Activated CD4-positive, alpha-beta T cell treated with anti-CD3 and anti-CD28 coated beads, Interleukin-2, amount 50 U/mL, for 1 hour (primary cell): Measurements from ENCODE around the gene CD22.
A peak's percentile ranks its signal among the peaks of the same experiment; 100 is the strongest.
"Not testable (repeated sequence)": the region's sequence is repeated elsewhere in the genome, so short reads cannot be mapped to it uniquely, and the experiment has no call there.

Source experiments
- DNase-seq: peaks from one replicate; pipeline ENCODE4 v3.0.0-alpha.2; 2020

CD22 gene

DNA sequence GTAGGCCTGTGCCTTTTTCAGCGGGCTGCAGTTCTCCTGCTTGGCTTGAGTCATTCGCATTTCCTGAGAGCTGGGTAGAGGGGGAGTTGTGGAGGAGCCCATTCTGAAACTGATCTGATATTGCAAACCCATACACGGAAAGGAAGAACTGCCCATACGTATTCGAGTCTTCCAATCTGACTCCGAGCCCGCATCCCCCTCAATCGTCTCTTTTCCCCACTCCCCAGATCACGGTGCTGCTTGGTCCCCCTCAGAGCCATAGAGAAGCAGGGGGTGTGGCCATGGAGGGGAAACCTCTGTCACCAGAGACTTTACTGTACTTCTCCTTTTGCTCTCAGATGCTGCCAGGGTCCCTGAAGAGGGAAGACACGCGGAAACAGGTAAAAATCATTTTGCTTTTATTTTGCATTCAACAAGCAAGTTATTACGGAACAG, at the start of gene CD22:
Gene CD22, plus strand, starts transcription at position 337 of the 435 bp plus-strand sequence. CDS start 2,854 bp downstream, outside the sequence.
- DNase-seq: no peak

DNA sequence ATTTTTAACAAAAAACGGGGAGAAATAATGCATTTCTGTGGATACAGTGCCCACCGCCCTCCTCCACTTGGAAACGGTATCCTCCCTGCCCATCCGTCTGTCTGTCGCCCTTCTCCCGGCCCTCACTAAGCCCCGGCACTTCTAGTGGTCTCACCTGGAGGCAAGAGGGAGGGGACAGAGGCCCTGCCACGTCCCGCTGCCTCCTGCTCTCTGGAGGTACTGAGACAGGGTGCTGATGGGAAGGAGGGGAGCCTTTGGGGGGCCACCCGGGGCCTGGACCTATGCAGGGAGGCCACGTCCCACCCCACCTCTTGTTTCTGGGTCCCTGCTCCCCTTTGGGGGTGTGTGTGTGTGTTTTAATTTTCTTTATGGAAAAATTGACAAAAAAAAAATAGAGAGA, 49.6 kb upstream of the CD22 start:
- DNase-seq: no peak

DNA sequence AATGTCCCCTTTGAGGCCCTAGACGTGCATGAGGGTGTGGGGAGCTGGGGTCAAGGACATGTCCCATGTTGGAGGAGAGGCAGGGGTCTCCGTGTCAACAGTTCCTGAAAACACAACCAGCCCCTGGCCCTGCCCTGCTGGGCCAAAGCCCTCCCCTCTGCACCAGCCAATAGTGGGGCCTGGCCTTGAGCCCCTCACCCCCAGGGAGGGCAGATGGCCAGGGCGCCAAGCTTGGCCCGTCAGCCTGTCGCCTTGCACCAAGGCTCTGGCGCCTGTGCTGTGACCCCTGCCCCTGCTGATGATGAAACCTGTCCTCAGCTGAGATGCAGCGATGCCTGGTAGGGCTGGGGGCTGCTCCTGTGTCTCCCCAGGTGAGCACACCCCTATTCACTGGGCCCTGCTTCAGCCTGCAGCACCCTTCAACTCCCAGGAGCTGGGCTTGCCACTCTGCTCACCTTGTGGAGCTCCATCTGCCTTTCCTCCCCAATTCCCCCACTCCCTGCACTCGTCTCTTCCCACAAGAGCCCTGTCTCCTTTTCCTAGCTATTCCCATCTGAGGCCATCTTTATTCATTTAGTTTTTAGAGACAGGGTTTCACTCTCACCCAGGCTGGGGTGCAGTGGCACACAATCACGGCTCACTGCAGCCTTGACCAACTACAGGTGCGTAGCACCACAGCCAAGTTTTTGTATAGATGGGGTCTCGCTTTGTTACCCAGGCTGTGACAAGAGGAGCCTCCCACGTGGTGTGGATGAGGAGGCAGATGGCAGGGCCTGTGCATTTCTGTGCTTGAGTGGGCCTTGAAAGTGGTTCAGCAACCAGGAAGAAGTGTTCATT, 48.8 kb upstream of the CD22 start:
- DNase-seq: no peak

DNA sequence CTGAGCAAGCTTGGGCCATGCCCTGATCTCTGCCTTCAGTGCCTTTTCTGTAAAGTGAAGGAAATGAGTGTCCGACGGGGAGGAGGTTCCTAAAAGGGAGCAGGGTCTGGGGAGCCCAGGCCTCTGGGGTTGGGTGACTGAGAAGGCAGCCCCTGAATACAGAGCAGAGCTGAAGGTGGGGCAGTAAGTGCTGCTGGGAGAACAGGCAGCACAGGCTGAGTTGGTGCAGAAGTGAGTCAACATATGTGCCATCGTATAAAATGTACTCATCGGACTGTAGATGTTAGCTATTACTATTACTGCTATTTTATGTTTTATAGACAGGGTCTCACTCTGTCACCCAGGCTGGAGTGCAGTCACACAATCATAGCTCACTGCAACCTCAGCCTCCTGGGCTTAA, 47.7 kb upstream of the CD22 start:
- no peak for DNase-seq

DNA sequence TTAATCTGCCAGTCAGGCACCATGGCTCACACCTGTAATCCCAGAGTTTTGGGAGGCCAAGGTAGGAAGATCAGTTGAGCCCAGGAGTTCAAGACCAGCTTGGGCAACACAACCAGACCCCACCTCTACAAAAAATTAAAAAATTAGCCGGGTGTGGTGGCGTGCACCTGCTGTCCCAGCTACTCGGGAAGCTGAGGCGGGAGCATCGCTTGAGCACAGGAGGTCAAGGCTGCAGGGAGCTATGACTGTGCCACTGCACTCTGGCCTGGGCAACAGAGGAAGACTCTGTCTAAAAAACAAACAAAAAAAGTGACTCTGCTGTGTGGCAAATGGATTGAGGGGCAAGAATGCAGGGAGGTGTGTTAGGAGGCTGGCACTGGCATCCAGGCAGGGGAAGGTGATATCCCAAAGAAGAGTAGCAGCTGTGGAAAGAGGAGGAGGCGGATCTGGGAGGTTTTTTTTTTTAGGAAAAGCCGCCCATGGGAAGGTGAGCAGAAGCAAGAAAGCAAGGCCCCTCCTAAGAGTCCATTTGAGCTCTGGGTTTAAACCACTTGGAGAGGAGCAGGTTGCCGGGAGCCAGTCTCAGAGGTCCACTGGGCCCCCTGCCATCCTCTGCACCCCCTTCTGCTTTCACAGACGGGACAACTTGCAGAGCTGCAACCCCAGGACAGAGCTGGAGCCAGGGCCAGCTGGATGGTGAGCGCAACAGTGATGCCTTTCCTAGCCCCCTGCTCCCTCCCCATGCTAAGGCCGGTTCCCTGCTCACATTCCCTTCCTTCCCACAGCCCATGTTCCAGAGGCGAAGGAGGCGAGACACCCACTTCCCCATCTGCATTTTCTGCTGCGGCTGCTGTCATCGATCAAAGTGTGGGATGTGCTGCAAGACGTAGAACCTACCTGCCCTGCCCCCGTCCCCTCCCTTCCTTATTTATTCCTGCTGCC, 44.6 kb upstream of the CD22 start:
- no peak for DNase-seq

DNA sequence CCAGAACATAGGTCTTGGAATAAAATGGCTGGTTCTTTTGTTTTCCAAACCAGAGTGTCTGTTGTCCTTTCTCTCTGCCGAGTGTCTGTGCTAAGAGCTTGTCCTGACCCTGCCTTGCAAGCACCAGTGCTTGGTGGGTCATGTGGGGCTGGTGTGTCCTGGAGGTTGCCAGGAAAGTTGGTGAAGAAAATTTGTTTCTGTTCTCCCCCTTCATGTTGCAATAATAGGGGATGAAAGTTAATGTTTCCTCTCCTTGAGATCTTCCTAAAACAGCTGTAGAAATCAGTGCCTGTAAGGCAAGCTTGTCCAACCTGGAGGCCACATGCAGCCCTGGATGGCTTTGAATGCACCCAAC, 43.9 kb upstream of the CD22 start:
- DNase-seq: no peak

DNA sequence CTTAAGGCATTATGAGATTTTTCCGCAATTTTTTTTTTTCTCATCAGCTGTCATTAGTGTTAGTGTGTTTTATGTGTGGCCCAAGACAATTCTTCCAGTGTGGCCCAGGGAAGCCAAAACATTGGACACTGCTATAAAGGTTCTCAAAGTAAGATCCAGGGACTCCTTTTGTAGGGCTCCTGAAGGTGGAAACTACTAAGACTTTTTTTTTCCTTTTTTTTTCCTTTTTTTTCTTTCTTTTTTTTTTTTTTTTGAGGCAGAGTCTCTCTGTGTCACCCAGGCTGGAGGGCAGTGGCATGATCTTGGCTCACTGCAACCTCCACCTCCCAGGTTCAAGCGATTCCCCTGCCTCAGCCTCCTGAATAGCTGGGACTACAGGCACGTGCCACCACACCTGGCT, 43.5 kb upstream of the CD22 start:
- DNase-seq: not testable (repeated sequence)

DNA sequence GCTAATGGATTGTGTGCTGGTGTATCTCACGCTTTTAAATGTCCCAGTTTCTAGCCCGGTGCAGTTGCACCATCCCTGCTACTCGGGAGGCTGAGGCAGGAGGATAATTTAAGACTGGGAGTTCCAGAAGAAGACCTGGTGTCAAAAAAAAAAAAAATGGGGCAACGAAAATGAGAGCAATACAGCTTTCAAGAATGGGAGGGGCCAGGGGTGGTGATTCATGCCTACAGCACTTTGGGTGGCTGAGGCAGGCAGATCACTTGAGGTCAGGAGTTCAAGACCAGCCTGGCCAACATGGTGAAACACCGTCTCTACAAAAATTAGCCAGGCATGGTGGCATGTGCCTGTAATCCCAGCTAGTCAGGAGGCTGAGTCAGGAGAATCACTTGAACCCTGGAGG, 42.9 kb upstream of the CD22 start:
- DNase-seq: not testable (repeated sequence)

DNA sequence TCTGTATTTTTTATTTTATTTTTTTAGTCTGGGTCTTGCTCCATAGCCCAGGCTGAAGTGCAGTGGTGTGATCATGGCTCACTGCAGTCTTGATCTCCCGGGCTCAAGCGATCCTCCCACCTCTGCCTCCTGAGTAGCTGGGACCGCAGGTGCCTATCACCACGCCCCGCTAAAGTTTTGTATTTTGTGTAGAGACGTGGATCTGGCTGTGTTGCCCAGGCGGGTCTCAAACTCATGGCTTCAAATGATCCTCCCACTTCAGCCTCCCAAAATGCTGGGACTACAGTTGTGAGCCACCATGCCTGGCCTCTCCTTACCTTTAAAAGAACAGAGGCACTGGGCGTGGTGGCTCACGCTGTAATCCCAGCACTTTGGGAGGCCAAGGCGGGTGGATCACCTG, 41.3 kb upstream of the CD22 start:
- no peak for DNase-seq

DNA sequence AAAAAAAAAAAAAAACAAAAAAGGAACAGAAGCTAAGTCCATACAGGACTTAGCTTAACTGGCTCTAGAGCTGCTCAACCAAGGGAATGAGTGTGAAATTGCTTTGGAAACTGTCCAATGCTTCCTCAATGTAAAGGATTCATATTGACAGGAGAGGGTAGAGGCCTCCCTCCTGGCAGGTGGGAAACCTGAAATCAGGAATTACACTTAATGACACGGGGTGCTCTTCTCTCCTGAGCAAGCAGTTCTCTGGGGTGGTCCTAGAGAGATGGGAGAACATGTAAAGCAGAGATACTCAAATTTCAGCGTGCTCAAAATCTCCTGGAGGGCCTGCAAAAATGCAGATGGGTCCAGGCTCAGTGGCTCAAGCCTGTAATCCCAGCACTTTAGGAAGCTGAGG, 40.7 kb upstream of the CD22 start:
- no peak for DNase-seq

DNA sequence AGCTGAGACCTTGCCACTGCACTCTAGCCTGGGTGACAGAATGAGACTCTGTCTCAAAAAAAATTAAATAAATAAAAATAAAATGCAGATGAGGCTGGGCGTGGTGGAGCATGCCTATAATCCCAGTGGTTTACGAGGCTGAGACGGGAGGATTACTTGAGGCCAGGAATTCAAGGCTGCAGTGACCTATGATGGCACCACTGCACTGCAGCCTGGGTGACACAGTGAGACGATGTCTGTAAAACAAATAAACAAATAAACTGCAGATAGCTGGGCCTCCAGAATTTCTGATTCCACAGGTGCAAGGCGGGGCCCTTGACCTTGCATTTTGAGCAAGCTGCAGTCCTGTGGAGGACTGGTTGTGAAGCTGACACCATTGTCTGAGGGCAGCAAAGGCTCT, 40.1 kb upstream of the CD22 start:
- no peak for DNase-seq

DNA sequence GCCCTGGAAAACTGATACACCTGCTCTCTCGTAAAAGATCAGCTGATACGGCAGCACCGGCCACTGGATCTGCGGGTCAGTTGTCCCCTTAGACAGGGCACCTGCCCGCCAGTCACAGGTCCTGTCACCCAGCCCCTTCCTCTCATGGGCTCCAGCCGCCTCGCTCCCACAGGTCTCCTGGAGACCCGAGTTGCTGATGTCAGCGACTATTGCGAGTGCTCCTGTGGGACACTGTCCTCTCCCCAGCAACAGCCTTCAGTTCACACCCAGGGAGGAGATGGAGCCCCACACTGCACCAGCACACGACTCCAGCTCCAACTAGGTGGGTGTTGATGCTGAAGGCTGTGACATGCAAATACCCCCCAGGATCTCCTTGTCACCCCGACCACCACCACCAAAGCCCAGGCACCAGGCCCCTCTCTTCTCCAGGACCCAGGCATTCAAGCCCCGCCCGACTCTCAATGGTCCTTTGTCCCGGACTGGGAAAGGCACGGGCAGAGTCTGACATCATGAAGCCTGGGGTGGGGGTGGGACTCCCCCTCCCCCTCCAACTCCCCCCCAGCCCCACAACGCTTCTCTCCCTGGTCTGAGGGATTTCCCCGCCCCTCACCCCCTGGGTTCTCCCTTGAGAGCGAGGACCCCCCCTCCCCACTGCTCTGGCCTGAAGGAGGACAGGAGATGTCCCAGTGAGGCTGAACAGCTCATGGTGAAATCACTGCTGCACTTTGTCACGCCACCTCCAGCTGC, 38.4 kb upstream of the CD22 start:
- DNase-seq: no peak

DNA sequence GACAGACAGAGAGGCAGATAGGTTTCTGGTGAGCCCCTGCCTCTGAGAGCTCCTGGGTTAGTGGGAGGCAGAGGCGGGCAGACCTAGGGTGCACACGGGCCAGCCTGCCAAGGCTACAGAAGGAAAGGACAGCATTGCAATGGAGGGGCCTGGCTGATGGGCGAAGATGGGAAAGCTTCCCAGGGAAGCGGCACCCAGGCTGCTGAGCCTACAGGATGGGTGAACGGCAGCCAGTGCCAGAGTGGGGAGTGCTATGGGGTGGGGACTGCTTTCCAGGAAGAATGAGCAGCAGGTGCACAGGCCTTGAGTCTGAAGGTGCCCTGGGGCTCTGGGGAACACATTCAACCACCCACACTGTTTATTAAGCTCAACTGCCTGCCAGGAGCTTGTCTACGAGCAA, 37.7 kb upstream of the CD22 start:
- no peak for DNase-seq

DNA sequence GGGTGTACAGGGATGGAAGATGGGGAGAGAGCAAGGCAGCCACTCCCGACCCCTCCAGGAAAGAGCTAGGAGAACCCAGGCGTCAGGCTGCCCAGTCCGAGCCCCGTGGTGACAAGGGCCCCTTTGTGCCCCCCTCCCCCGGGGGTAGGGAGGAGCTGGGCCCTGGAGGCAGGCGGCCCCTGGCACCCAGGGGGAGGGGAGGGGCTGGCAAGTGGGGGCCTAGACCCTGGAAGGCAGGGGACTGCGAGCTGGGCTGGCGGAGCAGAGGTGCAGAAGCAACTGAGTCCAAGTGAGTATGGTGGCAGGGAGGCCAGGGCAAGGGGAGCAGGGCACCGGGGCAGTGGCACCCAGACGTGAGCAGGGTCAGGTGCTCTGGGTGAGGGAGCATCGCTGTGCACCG, 37.1 kb upstream of the CD22 start, which contains the start of gene MAG:
Gene MAG, plus strand, starts transcription at position 246 of the 400 bp plus-strand sequence. CDS start 3,248 bp downstream, outside the sequence.
- DNase-seq: no peak

DNA sequence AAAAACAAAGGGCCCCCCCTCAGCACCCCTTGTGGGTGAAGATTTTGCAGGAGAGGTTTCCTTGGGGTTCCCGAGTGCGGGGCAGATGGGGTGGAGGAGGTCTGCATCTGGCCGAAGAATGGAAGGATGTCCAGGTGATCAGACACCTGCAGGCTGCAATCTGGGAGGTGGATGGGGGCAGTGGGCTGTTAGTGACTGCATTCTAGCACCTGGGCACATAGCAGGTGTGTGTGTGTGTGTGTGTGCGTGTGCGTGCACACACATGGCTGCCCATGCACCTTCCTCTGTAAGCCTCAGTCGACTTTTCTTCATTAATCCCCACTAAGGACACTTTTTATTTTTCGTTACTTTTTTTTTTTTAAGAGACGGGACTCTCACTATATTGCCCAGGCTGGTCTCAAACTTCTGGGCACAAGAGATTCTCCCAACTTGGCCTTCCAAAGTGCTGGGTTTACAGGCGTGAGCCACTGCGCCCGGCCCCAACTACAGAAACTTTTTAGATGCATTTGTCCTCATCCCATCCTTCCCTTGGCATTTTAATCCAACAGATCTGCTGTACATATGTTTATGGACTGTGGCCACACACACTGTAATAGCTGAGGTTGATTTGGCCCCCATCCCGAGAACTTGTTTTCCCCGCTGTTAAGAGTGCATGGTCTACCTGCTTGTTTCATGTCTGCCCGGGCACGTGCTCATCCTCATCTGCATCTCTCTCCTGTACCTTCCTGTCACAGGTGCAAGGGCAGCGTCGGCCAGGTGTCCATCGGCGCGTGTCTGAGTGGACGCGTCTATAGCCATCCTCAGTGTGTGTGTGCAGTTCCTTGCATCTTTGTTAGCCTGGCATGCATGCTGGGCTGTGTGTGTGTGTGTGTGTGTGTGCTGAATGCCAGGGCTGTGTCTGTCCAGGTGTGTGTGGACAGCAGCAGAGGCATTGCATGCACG, 36.3 kb upstream of the CD22 start:
- no peak for DNase-seq

DNA sequence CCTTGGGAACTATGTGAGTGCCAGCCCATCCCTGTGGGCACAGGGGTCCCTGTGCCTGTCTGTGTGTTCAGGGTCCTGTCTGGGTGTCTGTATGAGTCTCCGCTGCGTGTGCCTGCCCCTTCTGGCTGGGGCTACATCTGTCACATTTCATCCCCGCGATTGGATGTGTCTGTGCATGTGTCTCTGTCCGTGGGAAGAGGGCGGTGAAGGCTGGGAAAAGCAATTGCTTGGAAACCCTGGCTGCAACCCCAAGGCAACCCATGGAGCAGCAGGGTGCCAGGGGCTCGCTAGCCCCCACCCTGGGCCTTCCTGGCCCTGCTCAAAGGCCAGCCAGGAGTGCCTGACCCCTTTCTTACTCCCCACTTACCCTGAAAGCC, 35.6 kb upstream of the CD22 start:
- no peak for DNase-seq

DNA sequence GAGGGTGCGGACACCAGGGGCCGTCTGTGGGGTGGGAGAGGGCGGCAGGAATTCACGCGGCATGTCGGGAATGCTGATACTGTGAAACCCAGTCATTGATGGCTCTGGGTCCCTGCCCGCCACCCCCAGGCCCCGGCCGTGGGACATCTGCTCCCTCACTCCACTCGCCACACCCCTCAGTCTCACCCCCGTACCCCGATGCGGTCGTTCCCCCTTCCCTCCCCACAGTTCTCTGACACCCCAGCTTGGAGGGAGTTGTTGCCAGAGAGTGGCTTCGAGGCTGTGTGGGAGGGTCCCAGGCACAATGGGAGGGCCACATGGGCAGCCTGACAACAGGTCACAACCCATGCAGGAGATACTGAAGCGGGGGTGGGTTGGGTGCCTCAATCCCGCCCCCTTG, 35.2 kb upstream of the CD22 start:
- no peak for DNase-seq

DNA sequence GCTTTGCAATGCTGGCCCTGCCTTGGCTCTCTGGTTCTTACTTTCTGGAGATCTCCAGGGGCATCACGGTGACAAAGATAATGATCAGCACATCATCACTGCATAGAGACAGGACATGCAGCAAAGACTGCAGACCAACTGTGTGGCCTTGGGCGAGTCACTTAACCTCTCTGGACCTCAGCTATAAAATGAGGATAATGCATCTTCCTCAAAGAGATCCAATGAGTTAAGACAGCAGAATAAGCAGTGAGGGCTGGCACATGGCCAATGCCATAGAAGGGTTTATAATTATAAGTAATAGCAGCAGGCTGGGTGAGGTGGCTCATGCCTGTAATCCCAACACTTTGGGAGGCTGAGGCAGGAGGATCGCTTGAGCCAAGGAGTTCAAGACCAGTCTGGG, 34.7 kb upstream of the CD22 start:
- DNase-seq: no peak

DNA sequence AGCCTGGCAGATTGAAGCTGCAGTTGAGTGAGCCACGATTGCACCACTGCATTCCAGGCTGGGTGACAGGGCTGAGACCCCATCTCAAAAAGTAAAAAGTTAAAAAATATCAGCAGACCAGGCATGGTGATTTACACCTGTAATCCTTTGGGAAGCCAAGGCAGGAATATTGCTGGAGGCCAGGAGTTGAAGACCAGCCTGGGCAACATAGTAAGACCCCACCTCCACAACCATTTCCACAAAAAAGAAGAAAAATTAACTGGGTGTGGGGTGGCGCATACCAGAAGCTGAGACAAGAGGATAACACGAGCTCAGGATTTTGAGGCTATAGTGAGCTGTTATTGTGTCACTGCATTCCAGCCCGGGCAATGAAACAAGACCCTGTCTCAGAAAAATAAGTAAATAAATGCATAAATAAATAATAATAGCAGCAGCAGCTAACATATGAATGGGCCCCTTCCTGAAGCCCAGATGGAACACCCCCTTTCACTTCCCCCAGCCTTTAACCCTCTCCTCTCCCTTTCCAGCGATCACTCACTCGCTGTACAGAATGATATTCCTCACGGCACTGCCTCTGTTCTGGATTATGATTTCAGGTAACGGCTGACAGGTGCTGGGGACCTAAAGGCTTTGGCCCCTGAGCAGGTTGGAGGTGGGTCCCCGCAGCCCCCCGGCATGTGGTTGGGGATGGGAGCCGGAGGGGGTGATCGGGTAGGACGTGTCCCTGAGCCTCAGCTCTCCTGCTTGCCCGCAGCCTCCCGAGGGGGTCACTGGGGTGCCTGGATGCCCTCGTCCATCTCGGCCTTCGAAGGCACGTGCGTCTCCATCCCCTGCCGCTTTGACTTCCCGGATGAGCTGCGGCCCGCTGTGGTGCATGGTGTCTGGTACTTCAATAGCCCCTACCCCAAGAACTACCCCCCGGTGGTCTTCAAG, 33.9 kb upstream of the CD22 start:
- DNase-seq: no peak

DNA sequence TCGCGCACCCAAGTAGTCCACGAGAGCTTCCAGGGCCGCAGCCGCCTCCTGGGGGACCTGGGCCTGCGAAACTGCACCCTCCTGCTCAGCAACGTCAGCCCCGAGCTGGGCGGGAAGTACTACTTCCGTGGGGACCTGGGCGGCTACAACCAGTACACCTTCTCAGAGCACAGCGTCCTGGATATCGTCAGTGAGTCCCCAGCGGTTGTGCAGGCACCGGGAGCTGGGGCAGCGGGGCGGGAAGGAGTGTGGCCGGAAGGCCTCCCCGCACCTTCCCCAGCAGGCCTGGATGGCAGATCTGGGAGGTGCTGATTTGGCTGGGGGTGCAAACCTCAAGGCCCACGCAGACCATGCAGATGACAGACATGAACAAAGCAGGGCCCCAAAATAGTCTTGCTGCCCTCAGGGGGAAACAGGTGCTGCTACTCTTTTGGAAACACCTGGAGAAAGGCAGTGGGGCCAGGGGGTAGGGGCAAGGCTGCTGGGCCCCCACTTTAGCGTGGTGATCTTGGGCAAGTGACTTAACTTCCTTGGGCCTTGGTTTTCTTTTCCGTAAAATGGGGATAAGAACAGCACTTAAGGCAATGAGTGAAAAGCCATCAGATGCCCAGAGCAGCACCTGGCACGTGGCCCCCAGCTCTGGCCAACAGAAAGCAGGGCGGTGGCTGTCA, 33.1 kb upstream of the CD22 start:
- DNase-seq: peak; percentile 32
